HG02610 (cell line): Measurements from ENCODE around the gene ZFP62.

ENCODE experiments used
- ATAC-seq: cut with Tn5 transposase; IDR thresholded peaks from one replicate; pipeline ENCODE4 v1.9.1; 2021; ENCODE audit warnings: mild to moderate bottlenecking, moderate library complexity; ENCODE audit not compliant: unreplicated experiment

The ZFP62 gene

GRCh38 chr5:180811623-180812124 lies 49.4 kb downstream of the ZFP62 start:
- no peak for ATAC-seq

- no peak for ATAC-seq
These were observed 50.0 kb downstream of the ZFP62 start for GRCh38 chr5:180810959-180811622.

GRCh38 chr5:180810210-180810958 lies 50.7 kb downstream of the ZFP62 start:
- peak; percentile 70 for ATAC-seq

- ATAC-seq: peak; percentile 48
These were observed 51.5 kb downstream of the ZFP62 start for GRCh38 chr5:180809403-180810209.

GRCh38 chr5:180808461-180809000 lies 52.5 kb downstream of the ZFP62 start:
- ATAC-seq: no peak

- ATAC-seq: no peak
These were observed 53.2 kb downstream of the ZFP62 start for GRCh38 chr5:180807654-180808414.

- ATAC-seq: no peak
These were observed 54.0 kb downstream of the ZFP62 start for GRCh38 chr5:180807046-180807445.

- no peak for ATAC-seq
These were observed 54.6 kb downstream of the ZFP62 start for GRCh38 chr5:180806351-180807011.

GRCh38 chr5:180804129-180804618 lies 56.9 kb downstream of the ZFP62 start:
- no peak for ATAC-seq

GRCh38 chr5:180803181-180804128 lies 57.6 kb downstream of the ZFP62 start:
- peak; percentile 57 for ATAC-seq

- peak; percentile 40 for ATAC-seq
These were observed 58.5 kb downstream of the ZFP62 start, which contains the start of gene MGAT1 for GRCh38 chr5:180802325-180803180. TSS of gene MGAT1 (minus strand) at chr5:180802806. CDS start at chr5:180792971, 9,835 bp downstream.

GRCh38 chr5:180801596-180802324 lies 59.3 kb downstream of the ZFP62 start:
- ATAC-seq: no peak

GRCh38 chr5:180799902-180800801 lies 60.9 kb downstream of the ZFP62 start:
- no peak for ATAC-seq

- ATAC-seq: no peak
These were observed 61.9 kb downstream of the ZFP62 start for GRCh38 chr5:180799194-180799593.

- ATAC-seq: no peak
These were observed 62.9 kb downstream of the ZFP62 start for GRCh38 chr5:180798193-180798592.
